WTC11 (cell line): ENCODE data around the gene SMOC2. TPM values are rescaled to one million over a fixed set of nuclear protein-coding genes. Genes with fewer than 3 reads are reported as not detected.
A peak's percentile ranks its signal among the peaks of the same experiment; 100 is the strongest.

Source experiments
- ATAC-seq: fragments of 200-7000 bp; cut with Tn5 transposase; 2 replicates; pipeline ENCODE4 v1.10.0; 2021; ENCODE audit warnings: mild to moderate bottlenecking, moderate library complexity
- CTCF ChIA-PET: fragments of 300-600 bp; sonication (Branson Sonifier 250); formaldehyde crosslinking; loops from one replicate; lab custom pipeline; 2021; ENCODE audit warnings: antibody characterized with exemption; lab: Charles Lee
- POLR2A ChIA-PET: fragments of 350-600 bp; sonication (Branson Sonifier 250); formaldehyde crosslinking; loops from one replicate; lab custom pipeline; 2021; ENCODE audit warnings: antibody characterized with exemption; lab: Charles Lee
- DNase-seq: peaks from one replicate; pipeline ENCODE4 v3.0.0; 2021; ENCODE audit warnings: low spot score
- H3K27ac Mint-ChIP-seq: 2 replicates; pipeline ENCODE4 v1.8.0; 2021; ENCODE audit warnings: mixed read lengths
- H3K27me3 Mint-ChIP-seq: 2 replicates; pipeline ENCODE4 v1.8.0; 2021; ENCODE audit warnings: low read depth, mild to moderate bottlenecking, moderate library complexity, mixed read lengths
- H3K36me3 Mint-ChIP-seq: 2 replicates; pipeline ENCODE4 v1.8.0; 2021; ENCODE audit warnings: mixed read lengths
- H3K4me1 Mint-ChIP-seq: 2 replicates; pipeline ENCODE4 v1.8.0; 2022; ENCODE audit warnings: mixed read lengths
- H3K4me3 Mint-ChIP-seq: 2 replicates; pipeline ENCODE4 v1.8.0; 2021; ENCODE audit warnings: mild to moderate bottlenecking, moderate library complexity, mixed read lengths
- H3K9me3 Mint-ChIP-seq: 2 replicates; pipeline ENCODE4 v1.8.0; 2021; ENCODE audit warnings: mixed read lengths
- ATF6 ChIP-seq: sonication (generic); formaldehyde crosslinking; IDR thresholded peaks from 2 replicates; pipeline ENCODE4 v1.8.1; 2023; ENCODE audit warnings: mild to moderate bottlenecking, missing genetic modification reagents
- CBFB ChIP-seq: sonication (generic); formaldehyde crosslinking; IDR thresholded peaks from 2 replicates; pipeline ENCODE4 v1.8.1; 2022; ENCODE audit warnings: mild to moderate bottlenecking, low read depth, missing genetic modification reagents
- CREB1 ChIP-seq: sonication (generic); formaldehyde crosslinking; IDR thresholded peaks from 2 replicates; pipeline ENCODE4 v1.8.0; 2023; ENCODE audit warnings: mild to moderate bottlenecking, missing genetic modification reagents
- E2F4 ChIP-seq: sonication (generic); formaldehyde crosslinking; IDR thresholded peaks from 2 replicates; pipeline ENCODE4 v1.8.1; 2022; ENCODE audit warnings: low read depth, mild to moderate bottlenecking, moderate library complexity, missing genetic modification reagents, borderline replicate concordance
- EMX1 ChIP-seq: fragments of 250-450 bp; sonication (Bioruptor Pico); IDR thresholded peaks from 2 replicates; pipeline ENCODE4 v1.8.0; 2021; ENCODE audit warnings: mild to moderate bottlenecking
- GABPB1 ChIP-seq: sonication (generic); formaldehyde crosslinking; IDR thresholded peaks from 2 replicates; pipeline ENCODE4 v1.8.1; 2023; ENCODE audit warnings: mild to moderate bottlenecking, missing genetic modification reagents
- GTF2I ChIP-seq: fragments of 250-450 bp; sonication (Bioruptor Pico); conservative IDR thresholded peaks from 2 replicates; pipeline ENCODE4 v1.4.0; 2021; ENCODE audit warnings: mild to moderate bottlenecking
- HMGXB4 ChIP-seq: sonication (generic); formaldehyde crosslinking; IDR thresholded peaks from 2 replicates; pipeline ENCODE4 v1.8.1; 2023; ENCODE audit warnings: mild to moderate bottlenecking, moderate library complexity, missing genetic modification reagents
- IRF1 ChIP-seq: sonication (generic); formaldehyde crosslinking; IDR thresholded peaks from 2 replicates; pipeline ENCODE4 v1.8.0; 2023; ENCODE audit warnings: missing genetic modification reagents
- IRF2 ChIP-seq: sonication (generic); formaldehyde crosslinking; IDR thresholded peaks from 2 replicates; pipeline ENCODE4 v1.8.0; 2022; ENCODE audit warnings: low read depth, missing genetic modification reagents, borderline replicate concordance
- MAX ChIP-seq: sonication (generic); formaldehyde crosslinking; IDR thresholded peaks from 2 replicates; pipeline ENCODE4 v1.8.0; 2022; ENCODE audit warnings: mild to moderate bottlenecking, missing genetic modification reagents
- NR3C1 ChIP-seq: sonication (generic); formaldehyde crosslinking; conservative IDR thresholded peaks from 2 replicates; pipeline ENCODE4 v1.8.1; 2023; ENCODE audit warnings: low read depth, mild to moderate bottlenecking, missing genetic modification reagents
- SP1 ChIP-seq: sonication (generic); formaldehyde crosslinking; conservative IDR thresholded peaks from 2 replicates; pipeline ENCODE4 v1.8.1; 2022; ENCODE audit warnings: missing genetic modification reagents
- TCF7 ChIP-seq: sonication (generic); formaldehyde crosslinking; IDR thresholded peaks from 2 replicates; pipeline ENCODE4 v1.8.0; 2022; ENCODE audit warnings: mild to moderate bottlenecking, low read depth, missing genetic modification reagents, moderate library complexity
- TEAD4 ChIP-seq: sonication (generic); formaldehyde crosslinking; IDR thresholded peaks from 2 replicates; pipeline ENCODE4 v1.8.0; 2022; ENCODE audit warnings: mild to moderate bottlenecking, missing genetic modification reagents
- ZMAT4 ChIP-seq: fragments of 250-450 bp; sonication (Bioruptor Pico); IDR thresholded peaks from 2 replicates; pipeline ENCODE4 v1.9.0; 2021; ENCODE audit warnings: mild to moderate bottlenecking
- ZNF121 ChIP-seq: sonication (generic); formaldehyde crosslinking; IDR thresholded peaks from 2 replicates; pipeline ENCODE4 v1.8.0; 2023; ENCODE audit warnings: missing genetic modification reagents
- ZNF232 ChIP-seq: sonication (generic); formaldehyde crosslinking; IDR thresholded peaks from 2 replicates; pipeline ENCODE4 v1.8.0; 2022; ENCODE audit warnings: mild to moderate bottlenecking, missing genetic modification reagents
- ZNF532 ChIP-seq: fragments of 250-450 bp; sonication (Bioruptor Pico); IDR thresholded peaks from 2 replicates; pipeline ENCODE4 v1.9.0; 2021; ENCODE audit warnings: mild to moderate bottlenecking, borderline replicate concordance
- total RNA-seq: library from RNA; stranded (reverse); gene quantifications from 3 replicates; pipeline ENCODE4 v1.2.3, GENCODE V29; 2021

SMOC2 gene
- total RNA-seq, 1 experiment from 2014 or later, result 3.9 TPM

GRCh38 chr6:168496997-168497331 is 56.0 kb downstream of the SMOC2 start:
- POLR2A ChIA-PET, result no interaction called here
- Mint-ChIP-seq H3K27ac (no peak overlapping the region), H3K36me3 (no peaks in the 10 kb centered on the region), H3K27me3 (no peaks in the 10 kb centered on the region), H3K4me1 (peaks cover 25% of the 10 kb centered on the region), H3K9me3 (no peaks in the 10 kb centered on the region), H3K4me3 (no peak overlapping the region)
- TF ChIP-seq TCF7 (CRISPR knock-in tag) (no peak), SP1 (CRISPR knock-in tag) (no peak), IRF2 (CRISPR knock-in tag) (no peak), TEAD4 (CRISPR knock-in tag) (no peak), GABPB1 (no peak), GTF2I (CRISPR knock-in tag) (no peak)
- ATAC-seq (peak; percentile 72), DNase-seq (peak; percentile 31)
- CTCF ChIA-PET, result interaction anchor here (0.7 kb wide), 1 partner anchor 45 kb away, joined by 3 read pairs; no protein-coding TSS in a partner anchor

GRCh38 chr6:168497381-168497780 is 56.4 kb downstream of the SMOC2 start:
- no peak overlapping the region for H3K27ac Mint-ChIP-seq
- POLR2A ChIA-PET, result no interaction called here
- no peaks in the 10 kb centered on the region for H3K36me3 Mint-ChIP-seq
- no peak for ATAC-seq
- no peak for DNase-seq
- no peaks in the 10 kb centered on the region for H3K9me3 Mint-ChIP-seq
- TF ChIP-seq IRF1 (CRISPR knock-in tag), result no peak
- TF ChIP-seq GABPB1, result no peak
- no peak for TF ChIP-seq ZNF121 (CRISPR knock-in tag)
- TF ChIP-seq CREB1 (CRISPR knock-in tag), result no peak
- no peak for TF ChIP-seq E2F4
- no peak for TF ChIP-seq GTF2I (CRISPR knock-in tag)
- no peak for TF ChIP-seq HMGXB4
- TF ChIP-seq NR3C1 (CRISPR knock-in tag), result no peak
- TF ChIP-seq ZMAT4 (CRISPR knock-in tag), result no peak
- TF ChIP-seq MAX, result no peak
- no peak for TF ChIP-seq CBFB (CRISPR knock-in tag)
- no peak for TF ChIP-seq ATF6 (CRISPR knock-in tag)
- no peak overlapping the region for H3K4me3 Mint-ChIP-seq
- no peaks in the 10 kb centered on the region for H3K27me3 Mint-ChIP-seq
- H3K4me1 Mint-ChIP-seq, result peaks cover 21% of the 10 kb centered on the region
- CTCF ChIA-PET, result interaction anchor here (0.7 kb wide), 1 partner anchor 46 kb away, joined by 3 read pairs; no protein-coding TSS in a partner anchor

- Mint-ChIP-seq H3K27me3 (no peaks in the 10 kb centered on the region), H3K9me3 (no peaks in the 10 kb centered on the region), H3K36me3 (peaks cover 1% of the 10 kb centered on the region; the same call in 1 of the 2 replicates), H3K4me1 (peaks cover 17% of the 10 kb centered on the region), H3K4me3 (no peak overlapping the region), H3K27ac (no peak overlapping the region)
- ATAC-seq (no peak), DNase-seq (no peak)
- POLR2A ChIA-PET, result no interaction called here
- CTCF ChIA-PET, result no interaction called here
- no peak for TF ChIP-seq HMGXB4
- TF ChIP-seq EMX1 (CRISPR knock-in tag), result no peak
- no peak for TF ChIP-seq ZNF232 (CRISPR knock-in tag)
- TF ChIP-seq ZNF532 (CRISPR knock-in tag), result no peak
These were observed 57.3 kb downstream of the SMOC2 start for GRCh38 chr6:168498161-168498843.
